Osteocyte (in vitro differentiated cells): ENCODE measurements around the gene TESK2. TPM values are rescaled to one million over a fixed set of nuclear protein-coding genes. Genes with fewer than 3 reads are reported as not detected.

ENCODE experiments used
- DNase-seq: peaks from one replicate; pipeline ENCODE4 v3.0.0; 2021; ENCODE audit warnings: mixed read lengths; ENCODE audit not compliant: unreplicated experiment; ENCODE audit errors: extremely low spot score
- H3K27ac Mint-ChIP-seq: one replicate; pipeline ENCODE4 v1.8.0; 2021; ENCODE audit warnings: mild to moderate bottlenecking, mixed read lengths; ENCODE audit not compliant: unreplicated experiment
- H3K27me3 Mint-ChIP-seq: one replicate; pipeline ENCODE4 v1.8.0; 2021; ENCODE audit warnings: mixed read lengths; ENCODE audit not compliant: unreplicated experiment
- H3K36me3 Mint-ChIP-seq: one replicate; pipeline ENCODE4 v1.8.0; 2021; ENCODE audit warnings: mixed read lengths; ENCODE audit not compliant: unreplicated experiment
- H3K4me1 Mint-ChIP-seq: one replicate; pipeline ENCODE4 v1.8.0; 2021; ENCODE audit warnings: mixed read lengths; ENCODE audit not compliant: unreplicated experiment
- H3K4me3 Mint-ChIP-seq: one replicate; pipeline ENCODE4 v1.8.0; 2021; ENCODE audit warnings: mild to moderate bottlenecking, moderate library complexity, mixed read lengths; ENCODE audit not compliant: unreplicated experiment
- H3K9me3 Mint-ChIP-seq: one replicate; pipeline ENCODE4 v1.8.0; 2021; ENCODE audit warnings: mixed read lengths; ENCODE audit not compliant: unreplicated experiment
- total RNA-seq: library from RNA; stranded (reverse); gene quantifications from 2 replicates; pipeline ENCODE4 v1.2.1, GENCODE V29; 2021
- TF ChIP-seq, protein P1 (sequence below): fragments of 200-600 bp; sonication (generic); IDR thresholded peaks from 2 replicates; pipeline ENCODE4 v1.5.0; 2021; ENCODE audit warnings: antibody characterized with exemption, mild to moderate bottlenecking, moderate library complexity

TESK2 gene
- total RNA-seq, 1 donor from 2014 or later: 2.7 TPM

DNA sequence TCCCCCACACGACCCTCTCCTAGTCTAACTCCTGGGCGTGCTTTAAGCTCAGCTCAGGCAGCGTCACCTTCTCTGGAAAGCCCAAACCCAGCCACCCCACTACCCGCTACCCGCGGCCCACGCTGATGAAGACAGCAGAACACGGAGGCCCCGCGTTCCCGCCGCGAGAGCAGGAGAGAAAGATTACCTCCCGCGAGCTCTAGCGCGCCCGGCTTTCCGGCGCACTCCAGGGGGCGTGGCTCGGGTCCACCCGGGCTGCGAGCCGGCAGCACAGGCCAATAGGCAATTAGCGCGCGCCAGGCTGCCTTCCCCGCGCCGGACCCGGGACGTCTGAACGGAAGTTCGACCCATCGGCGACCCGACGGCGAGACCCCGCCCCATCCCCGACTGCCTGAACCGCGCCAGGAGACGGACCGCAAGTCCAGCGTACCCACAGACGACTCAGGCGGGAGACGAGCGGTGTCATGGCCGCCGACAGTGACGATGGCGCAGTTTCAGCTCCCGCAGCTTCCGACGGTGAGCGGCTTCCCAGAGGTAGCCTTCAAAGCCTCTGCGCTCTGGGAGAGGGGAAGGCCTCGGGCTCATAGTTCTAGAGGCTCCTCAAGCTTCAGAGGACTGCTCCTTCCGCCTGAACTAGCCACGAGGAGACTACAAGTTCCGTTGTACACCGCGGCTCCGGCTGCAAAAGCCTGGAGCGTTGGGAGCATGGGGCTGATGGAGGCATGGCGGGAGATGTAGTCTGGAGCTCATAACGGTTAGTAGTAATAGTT is 151.0 kb downstream of the TESK2 start, which contains the start of the genes MUTYH and TOE1:
Gene MUTYH, minus strand, starts transcription at position 652 of the 770 bp plus-strand sequence. CDS start 5,935 bp downstream, outside the sequence.
Gene TOE1, plus strand, starts transcription at position 382 of the 770 bp plus-strand sequence. Its CDS starts 83 bp downstream, at position 465.
- no peaks in the 10 kb centered on the region for H3K9me3 Mint-ChIP-seq
- H3K27me3 Mint-ChIP-seq: no peaks in the 10 kb centered on the region
- TF ChIP-seq, protein P1, sequence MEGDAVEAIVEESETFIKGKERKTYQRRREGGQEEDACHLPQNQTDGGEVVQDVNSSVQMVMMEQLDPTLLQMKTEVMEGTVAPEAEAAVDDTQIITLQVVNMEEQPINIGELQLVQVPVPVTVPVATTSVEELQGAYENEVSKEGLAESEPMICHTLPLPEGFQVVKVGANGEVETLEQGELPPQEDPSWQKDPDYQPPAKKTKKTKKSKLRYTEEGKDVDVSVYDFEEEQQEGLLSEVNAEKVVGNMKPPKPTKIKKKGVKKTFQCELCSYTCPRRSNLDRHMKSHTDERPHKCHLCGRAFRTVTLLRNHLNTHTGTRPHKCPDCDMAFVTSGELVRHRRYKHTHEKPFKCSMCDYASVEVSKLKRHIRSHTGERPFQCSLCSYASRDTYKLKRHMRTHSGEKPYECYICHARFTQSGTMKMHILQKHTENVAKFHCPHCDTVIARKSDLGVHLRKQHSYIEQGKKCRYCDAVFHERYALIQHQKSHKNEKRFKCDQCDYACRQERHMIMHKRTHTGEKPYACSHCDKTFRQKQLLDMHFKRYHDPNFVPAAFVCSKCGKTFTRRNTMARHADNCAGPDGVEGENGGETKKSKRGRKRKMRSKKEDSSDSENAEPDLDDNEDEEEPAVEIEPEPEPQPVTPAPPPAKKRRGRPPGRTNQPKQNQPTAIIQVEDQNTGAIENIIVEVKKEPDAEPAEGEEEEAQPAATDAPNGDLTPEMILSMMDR: no peak
- peaks cover 27% of the 10 kb centered on the region for H3K4me1 Mint-ChIP-seq
- peaks cover 11% of the 10 kb centered on the region for H3K36me3 Mint-ChIP-seq
- DNase-seq: peak; percentile 97
- peak within 1 kb of the TSS; percentile 95 for H3K4me3 Mint-ChIP-seq
- peak within 1 kb of the TSS; percentile 97 for H3K27ac Mint-ChIP-seq

DNA sequence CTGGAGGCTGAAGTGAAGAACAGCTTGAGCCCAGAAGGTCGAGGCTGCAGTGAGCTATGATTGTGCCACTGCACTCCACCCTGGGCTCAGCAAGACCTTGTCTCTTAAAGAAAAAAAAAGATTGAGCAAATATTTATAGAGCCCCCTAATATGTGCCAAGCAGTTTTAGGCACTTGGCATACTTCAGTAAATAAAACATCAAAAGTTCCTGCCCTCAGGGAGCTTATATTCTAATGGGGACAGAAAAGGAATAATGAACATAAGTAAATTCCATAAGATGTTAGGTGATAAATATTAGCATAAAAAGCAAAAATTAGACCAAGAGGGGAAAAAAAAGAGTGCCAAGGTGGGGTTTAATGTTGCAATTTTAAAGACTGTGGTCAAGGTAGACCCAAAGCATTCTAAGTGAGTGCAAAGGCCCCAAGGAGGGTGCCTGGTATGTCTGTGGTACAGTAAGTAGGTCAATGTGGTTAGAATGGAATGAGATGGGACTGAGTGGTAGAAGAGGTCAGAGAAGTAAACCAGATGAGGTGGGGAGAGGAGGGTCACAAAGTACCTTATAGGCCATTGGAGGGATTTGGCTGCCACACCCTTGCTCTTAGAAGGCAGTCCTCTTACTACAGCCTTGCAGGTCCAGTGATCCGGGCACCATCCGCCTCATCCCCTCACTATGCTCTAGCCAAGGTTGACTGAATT is 153.2 kb downstream of the TESK2 start:
- H3K36me3 Mint-ChIP-seq: no peaks in the 10 kb centered on the region
- H3K27me3 Mint-ChIP-seq: no peaks in the 10 kb centered on the region
- no peak overlapping the region for H3K27ac Mint-ChIP-seq
- no peaks in the 10 kb centered on the region for H3K9me3 Mint-ChIP-seq
- TF ChIP-seq, protein P1: no peak
- no peak overlapping the region for H3K4me3 Mint-ChIP-seq
- H3K4me1 Mint-ChIP-seq: peaks cover 27% of the 10 kb centered on the region
- no peak for DNase-seq

DNA sequence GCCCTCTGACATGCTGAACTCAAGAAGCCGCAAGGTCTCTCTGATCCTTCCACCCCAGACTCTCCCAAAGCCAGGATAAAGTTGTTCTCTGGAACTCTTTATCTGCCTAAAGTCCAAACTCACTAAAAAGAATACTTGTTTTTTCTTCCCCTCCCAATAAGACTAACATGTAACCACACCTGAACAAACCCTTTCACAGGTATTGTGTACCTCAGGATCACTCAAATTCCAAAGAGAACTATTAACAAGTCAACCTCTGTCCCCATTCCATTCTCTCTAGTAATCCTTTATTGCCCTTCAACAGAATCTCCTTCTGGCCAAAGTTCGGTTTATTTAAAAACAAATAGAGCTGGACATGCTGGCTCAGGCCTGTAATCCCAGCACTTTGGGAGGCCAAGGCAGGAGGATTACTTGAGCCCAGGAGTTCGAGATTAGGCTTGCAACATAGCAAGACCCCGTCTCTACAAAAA is 155.1 kb downstream of the TESK2 start:
- Mint-ChIP-seq H3K4me1 (peaks cover 20% of the 10 kb centered on the region), H3K27me3 (no peaks in the 10 kb centered on the region), H3K9me3 (no peaks in the 10 kb centered on the region), H3K36me3 (no peaks in the 10 kb centered on the region), H3K4me3 (no peak overlapping the region), H3K27ac (no peak overlapping the region)
- TF ChIP-seq, protein P1: no peak
- DNase-seq: no peak

DNA sequence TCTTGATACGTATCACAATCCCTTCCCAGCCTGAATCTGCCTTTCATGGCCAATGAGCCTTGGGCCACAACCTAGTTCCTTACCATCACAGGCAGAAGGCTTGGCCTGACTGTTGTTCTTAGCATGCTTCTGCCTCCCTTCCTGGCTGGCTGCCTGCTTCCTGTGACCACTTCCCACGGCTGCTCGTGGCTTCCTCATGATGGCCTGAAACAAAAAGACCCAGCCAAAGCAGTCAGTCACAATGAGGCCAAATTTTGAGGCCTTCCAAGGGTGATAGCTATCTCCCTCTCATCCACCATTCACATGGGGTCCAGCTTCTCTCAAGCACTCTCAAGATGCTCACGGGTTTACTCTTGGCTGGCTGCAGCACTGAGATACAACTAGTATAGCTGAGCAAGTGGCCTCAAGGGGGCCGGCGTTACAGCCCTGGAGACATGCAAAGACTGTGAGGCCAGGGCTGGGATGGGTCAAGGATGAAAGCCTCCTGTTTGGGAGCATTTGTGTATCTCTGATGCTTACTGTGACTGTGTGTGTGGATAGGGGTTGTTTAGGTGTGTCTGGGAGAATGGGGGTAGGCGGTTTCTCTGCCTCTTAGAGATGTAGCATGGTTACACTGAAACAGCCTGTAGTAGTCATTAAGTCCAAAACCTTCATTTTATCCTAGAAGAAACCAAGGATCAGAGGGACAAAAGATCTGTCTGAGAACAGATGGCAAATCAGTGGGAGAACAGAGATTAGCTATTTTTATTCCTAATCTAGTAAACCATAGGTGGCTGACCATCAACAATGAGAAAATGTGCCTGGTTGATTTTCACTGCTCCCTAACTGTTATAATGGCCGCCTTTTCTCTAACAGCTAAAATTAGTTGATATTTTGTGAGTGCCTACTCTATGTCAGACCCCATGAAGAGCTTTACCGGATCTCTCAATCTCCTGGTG is 156.4 kb downstream of the TESK2 start:
- Mint-ChIP-seq H3K27ac (no peak overlapping the region), H3K36me3 (peaks cover 3% of the 10 kb centered on the region), H3K27me3 (no peaks in the 10 kb centered on the region), H3K9me3 (no peaks in the 10 kb centered on the region), H3K4me1 (peaks cover 12% of the 10 kb centered on the region), H3K4me3 (no peak overlapping the region)
- no peak for DNase-seq
- TF ChIP-seq, protein P1: no peak
